Muscle of back (tissue), 11 donors: ENCODE measurements around the gene ZNF140. TPM values are rescaled to one million over a fixed set of nuclear protein-coding genes. Genes with fewer than 3 reads are reported as not detected.

ENCODE experiments used
- DNase-seq, 3 donors: peaks; one replicate each; pipeline versions ENCODE4 v3.0.0 to v3.0.0-alpha.2; 2013
- polyA plus RNA-seq, 10 donors: library from polyadenylated mRNA; unstranded; fragments of 120-200 nt; gene quantifications; one replicate each; pipeline ENCODE4 v1.2.1, GENCODE V29; 2013; ENCODE audit not compliant: insufficient read length in 10 of 10

The ZNF140 gene
- polyA plus RNA-seq, 10 donors, result 13.9 to 22.0 (median 17.4) TPM

DNA sequence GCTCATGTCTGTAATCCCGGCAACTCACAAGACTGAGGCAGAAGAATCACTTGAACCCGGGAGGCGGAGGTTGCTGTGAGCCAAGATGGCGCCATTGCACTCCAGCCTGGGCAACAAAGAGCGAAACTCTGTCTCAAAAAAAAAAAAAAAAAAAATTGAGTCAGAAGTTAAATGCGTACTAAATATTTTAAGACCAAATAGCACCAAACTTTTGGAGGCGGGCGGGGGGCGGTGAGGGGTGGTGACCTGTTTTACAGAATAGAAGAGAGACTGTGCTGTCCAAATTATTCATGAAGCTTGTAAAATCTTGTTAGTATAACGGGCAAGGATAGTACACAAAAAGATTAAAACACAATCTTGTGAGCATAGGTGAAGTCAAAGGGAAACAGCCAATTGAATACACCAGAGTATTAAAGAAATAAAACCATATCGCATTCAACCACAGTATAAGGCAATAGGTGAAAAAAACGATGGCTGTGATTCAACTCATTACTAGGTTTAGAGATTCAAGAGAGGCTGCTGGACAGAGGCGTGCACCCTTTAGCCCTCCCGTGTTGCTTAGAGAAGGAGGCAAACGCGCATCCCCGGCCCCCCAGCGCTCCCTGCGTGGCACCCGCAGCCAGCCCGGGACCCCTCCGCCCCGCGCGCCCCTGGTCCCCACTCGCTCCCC is 48.8 kb downstream of the ZNF140 start:
- DNase-seq, result peak in 1 of 3 donors; percentile 16

GRCh38 chr12:133130038-133130807 is 49.5 kb downstream of the ZNF140 start, which contains the start of the genes ZNF10 and ZNF891:
TSS of gene ZNF10 (plus strand) at chr12:133130627. CDS start at chr12:133144493, 13,866 bp downstream.
TSS of gene ZNF891 (minus strand) at chr12:133130274. CDS start at chr12:133121918, 8,356 bp downstream.
- peak; percentile 95 to 99 (median 96) for DNase-seq

- DNase-seq, result no peak
These were observed 50.0 kb downstream of the ZNF140 start for GRCh38 chr12:133130808-133131128.

DNA sequence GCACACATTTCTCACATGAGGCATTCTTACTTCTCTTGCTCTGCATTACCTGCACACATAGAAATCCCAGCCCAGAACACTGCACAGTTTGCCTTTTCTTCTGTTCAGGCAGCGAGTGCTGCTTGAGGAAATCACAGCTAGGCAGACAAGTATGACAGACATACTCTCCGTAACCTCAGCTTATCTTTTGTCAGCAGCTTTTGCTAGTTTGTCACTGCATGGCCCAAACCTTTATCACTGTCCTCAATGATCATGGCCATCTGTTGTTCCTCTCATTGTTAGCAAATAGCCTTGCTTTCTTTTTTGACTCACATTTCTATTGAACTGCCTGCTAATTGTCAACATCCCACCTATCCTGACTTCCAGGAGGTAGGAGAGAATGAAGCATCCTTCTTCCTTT is 55.0 kb downstream of the ZNF140 start:
- DNase-seq, result no peak

- DNase-seq, result no peak
These were observed 65.3 kb downstream of the ZNF140 start for GRCh38 chr12:133145981-133146380.

- no peak for DNase-seq
These were observed 75.5 kb downstream of the ZNF140 start for GRCh38 chr12:133156125-133156690.

Other genes with a start within 250 kb of the ZNF140 start
- gene CHFR, start 193.3 kb upstream of the ZNF140 start, polyA plus RNA-seq, result 10 to 100 TPM; 14.2 to 21.9 (median 17.8) TPM
- gene ZNF605, start 124.6 kb upstream of the ZNF140 start, polyA plus RNA-seq, result 10 to 100 TPM in 8 of 10 donors, 1 to 10 TPM in 2; 8.9 to 18.7 (median 12.5) TPM
- gene ZNF26, start 94.6 kb upstream of the ZNF140 start, polyA plus RNA-seq, result 10 to 100 TPM in 3 of 10 donors, 1 to 10 TPM in 7; 6.8 to 11.3 (median 7.8) TPM
- gene ZNF84, start 43.4 kb upstream of the ZNF140 start, polyA plus RNA-seq, result 10 to 100 TPM; 22.8 to 40.7 (median 31.6) TPM
- 1 to 10 TPM; 1.0 to 3.4 (median 1.8) TPM for gene ZNF891, start 49.4 kb downstream of the ZNF140 start, polyA plus RNA-seq
- 1 to 10 TPM; 3.7 to 8.4 (median 6.8) TPM for gene ZNF10, start 49.7 kb downstream of the ZNF140 start, polyA plus RNA-seq
- 10 to 100 TPM in 7 of 10 donors, 1 to 10 TPM in 3; 8.2 to 12.2 (median 10.2) TPM for gene ZNF268, start 100.6 kb downstream of the ZNF140 start, polyA plus RNA-seq
- gene ANHX, start 155.0 kb downstream of the ZNF140 start, polyA plus RNA-seq, result under 1 TPM in 2 of 10 donors, not detected in 8; 0.27 to 0.67 TPM